CD4-positive, alpha-beta T cell treated with Interleukin-4 for 4 hours (primary cell): ENCODE measurements around the gene NCAM2.

Experiments used
- DNase-seq: peaks from one replicate; pipeline ENCODE4 v3.0.0-alpha.2; 2020

NCAM2 gene

GRCh38 chr21:21029164-21029563 lies 31.0 kb downstream of the NCAM2 start:
- DNase-seq = no peak

- no peak for DNase-seq
These were observed 32.1 kb downstream of the NCAM2 start for GRCh38 chr21:21030311-21030710.

GRCh38 chr21:21034036-21034435 lies 35.8 kb downstream of the NCAM2 start:
- no peak for DNase-seq

- no peak for DNase-seq
These were observed 41.5 kb downstream of the NCAM2 start for GRCh38 chr21:21039624-21040170.

GRCh38 chr21:21045518-21045917 lies 47.3 kb downstream of the NCAM2 start:
- no peak for DNase-seq

- no peak for DNase-seq
These were observed 47.9 kb downstream of the NCAM2 start for GRCh38 chr21:21046063-21046462.

GRCh38 chr21:21051109-21052055 lies 53.2 kb downstream of the NCAM2 start:
- no peak for DNase-seq

- DNase-seq = no peak
These were observed 54.5 kb downstream of the NCAM2 start for GRCh38 chr21:21052672-21053071.

GRCh38 chr21:21057349-21058062 lies 59.3 kb downstream of the NCAM2 start:
- no peak for DNase-seq

GRCh38 chr21:21063828-21064227 lies 65.6 kb downstream of the NCAM2 start:
- DNase-seq = no peak

GRCh38 chr21:21064353-21064752 lies 66.1 kb downstream of the NCAM2 start:
- DNase-seq = no peak

GRCh38 chr21:21067375-21067774 lies 69.2 kb downstream of the NCAM2 start:
- DNase-seq = no peak

GRCh38 chr21:21074305-21074704 lies 76.1 kb downstream of the NCAM2 start:
- no peak for DNase-seq

GRCh38 chr21:21076051-21076450 lies 77.8 kb downstream of the NCAM2 start:
- no peak for DNase-seq

- no peak for DNase-seq
These were observed 78.3 kb downstream of the NCAM2 start for GRCh38 chr21:21076491-21076890.

- DNase-seq = no peak
These were observed 81.4 kb downstream of the NCAM2 start for GRCh38 chr21:21079646-21080045.

- DNase-seq = no peak
These were observed 86.0 kb downstream of the NCAM2 start for GRCh38 chr21:21084179-21084578.

- no peak for DNase-seq
These were observed 87.0 kb downstream of the NCAM2 start for GRCh38 chr21:21085206-21085605.

GRCh38 chr21:21096956-21097355 lies 98.7 kb downstream of the NCAM2 start:
- no peak for DNase-seq

- DNase-seq = no peak
These were observed 99.3 kb downstream of the NCAM2 start for GRCh38 chr21:21097466-21097865.

- DNase-seq = no peak
These were observed 103.7 kb downstream of the NCAM2 start for GRCh38 chr21:21101911-21102310.

GRCh38 chr21:21102896-21103295 lies 104.7 kb downstream of the NCAM2 start:
- no peak for DNase-seq

GRCh38 chr21:21103692-21104091 lies 105.5 kb downstream of the NCAM2 start:
- no peak for DNase-seq

- no peak for DNase-seq
These were observed 111.5 kb downstream of the NCAM2 start for GRCh38 chr21:21109736-21110135.
